NT2/D1 (cell line): ENCODE results near the gene SLC25A25.
A peak's percentile ranks its signal among the peaks of the same experiment; 100 is the strongest.

Experiments
- DNase-seq: peaks from one replicate; pipeline ENCODE4 v3.0.0-alpha.2; 2011; ENCODE audit warnings: low read depth, low spot score
- H3K27me3 ChIP-seq: 2 replicates; pipeline ENCODE4 v1.6.0; 2011; ENCODE audit warnings: mild to moderate bottlenecking; ENCODE audit not compliant: insufficient read length, insufficient read depth
- H3K36me3 ChIP-seq: 2 replicates; pipeline ENCODE4 v1.6.1; 2011; ENCODE audit warnings: mild to moderate bottlenecking, low read length, mixed read lengths; ENCODE audit not compliant: insufficient read depth, insufficient read length
- H3K4me1 ChIP-seq: 2 replicates; pipeline ENCODE4 v1.5.1; 2011; ENCODE audit not compliant: insufficient read depth, insufficient read length
- H3K4me3 ChIP-seq: 2 replicates; pipeline ENCODE4 v1.5.1; 2011; ENCODE audit warnings: low read depth; ENCODE audit not compliant: insufficient read length
- H3K9ac ChIP-seq: 2 replicates; pipeline ENCODE4 v1.6.0; 2011; ENCODE audit warnings: low read depth; ENCODE audit not compliant: insufficient read length
- H3K9me3 ChIP-seq: 2 replicates; pipeline ENCODE4 v1.5.1; 2011; ENCODE audit warnings: mild to moderate bottlenecking, low read length; ENCODE audit not compliant: insufficient read depth
- SUZ12 ChIP-seq: IDR thresholded peaks from 2 replicates; pipeline ENCODE4 v1.6.1; 2011; ENCODE audit not compliant: insufficient read length, insufficient read depth; ENCODE audit errors: extremely low read depth
- YY1 ChIP-seq: IDR thresholded peaks from 2 replicates; pipeline ENCODE4 v1.6.1; 2011; ENCODE audit not compliant: insufficient read length, insufficient read depth
- ZNF274 ChIP-seq: IDR thresholded peaks from 2 replicates; pipeline ENCODE4 v1.6.1; 2011; ENCODE audit warnings: mild to moderate bottlenecking, low read depth, low read length

SLC25A25 gene

DNA sequence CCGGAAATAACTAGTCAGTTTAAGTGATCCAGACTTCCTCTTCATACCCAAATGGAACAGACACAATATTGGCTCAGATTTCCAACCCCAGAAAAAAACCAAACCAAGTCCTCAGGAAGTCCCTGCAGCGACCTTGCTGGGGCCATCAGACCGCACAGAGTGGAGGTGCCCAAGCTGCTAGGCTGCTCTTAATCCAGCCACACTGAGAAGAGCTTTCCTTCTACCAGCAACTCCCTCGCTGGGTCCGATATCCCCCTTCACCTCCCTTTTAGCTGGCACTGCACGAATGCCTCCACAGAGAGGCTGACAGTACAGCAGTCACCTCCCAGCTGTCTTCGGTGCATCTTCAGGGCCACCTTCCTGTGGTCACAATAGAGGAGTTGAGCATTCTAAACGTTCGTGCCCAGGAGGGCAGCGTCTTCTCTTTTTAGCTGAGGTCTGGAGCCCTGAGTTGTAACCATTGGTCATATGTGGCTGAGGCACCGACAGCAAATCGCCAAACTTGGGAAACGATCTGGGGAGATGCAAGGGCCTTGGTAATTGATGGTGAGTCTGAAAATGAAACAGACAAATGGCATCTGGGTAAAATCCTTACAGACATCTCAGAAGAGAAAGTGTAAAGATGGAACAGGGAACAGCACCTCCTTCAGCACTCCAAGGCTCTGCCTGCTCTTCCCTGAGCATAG lies 6.6 kb upstream of the SLC25A25 start:
- Histone ChIP-seq H3K4me1 (peaks cover 8% of the 10 kb centered on the region), H3K9ac (no peak overlapping the region), H3K27me3 (no peaks in the 10 kb centered on the region), H3K9me3 (no peaks in the 10 kb centered on the region), H3K4me3 (no peak overlapping the region), H3K36me3 (peaks cover 13% of the 10 kb centered on the region)
- no peak for DNase-seq
- TF ChIP-seq YY1 (no peak), SUZ12 (no peak), ZNF274 (no peak)

DNA sequence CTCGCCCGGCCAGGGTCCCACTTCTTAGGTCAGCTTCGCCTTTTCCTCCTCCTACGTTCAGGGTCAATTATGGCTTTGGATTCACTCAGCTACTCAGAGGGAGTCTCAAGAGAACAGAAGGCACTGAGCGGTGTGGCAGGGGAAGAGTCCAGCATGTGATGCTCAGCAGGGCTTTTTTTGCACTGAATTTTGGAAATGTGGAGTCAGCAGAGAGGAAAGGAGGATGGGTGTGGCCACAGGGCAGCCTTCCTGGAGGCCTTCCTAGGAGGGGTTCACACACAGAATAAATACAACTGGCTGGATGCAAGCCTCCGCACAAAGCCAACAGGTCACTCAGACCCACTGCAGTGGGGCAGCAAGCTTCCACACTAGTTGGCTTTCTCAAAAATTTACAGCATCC lies 5.8 kb upstream of the SLC25A25 start:
- H3K4me3 ChIP-seq = no peak overlapping the region
- DNase-seq = no peak
- no peaks in the 10 kb centered on the region for H3K27me3 ChIP-seq
- no peak for TF ChIP-seq SUZ12
- no peak for TF ChIP-seq ZNF274
- TF ChIP-seq YY1 = no peak
- peaks cover 10% of the 10 kb centered on the region for H3K4me1 ChIP-seq
- peaks cover 13% of the 10 kb centered on the region for H3K36me3 ChIP-seq
- H3K9me3 ChIP-seq = no peaks in the 10 kb centered on the region
- H3K9ac ChIP-seq = no peak overlapping the region

DNA sequence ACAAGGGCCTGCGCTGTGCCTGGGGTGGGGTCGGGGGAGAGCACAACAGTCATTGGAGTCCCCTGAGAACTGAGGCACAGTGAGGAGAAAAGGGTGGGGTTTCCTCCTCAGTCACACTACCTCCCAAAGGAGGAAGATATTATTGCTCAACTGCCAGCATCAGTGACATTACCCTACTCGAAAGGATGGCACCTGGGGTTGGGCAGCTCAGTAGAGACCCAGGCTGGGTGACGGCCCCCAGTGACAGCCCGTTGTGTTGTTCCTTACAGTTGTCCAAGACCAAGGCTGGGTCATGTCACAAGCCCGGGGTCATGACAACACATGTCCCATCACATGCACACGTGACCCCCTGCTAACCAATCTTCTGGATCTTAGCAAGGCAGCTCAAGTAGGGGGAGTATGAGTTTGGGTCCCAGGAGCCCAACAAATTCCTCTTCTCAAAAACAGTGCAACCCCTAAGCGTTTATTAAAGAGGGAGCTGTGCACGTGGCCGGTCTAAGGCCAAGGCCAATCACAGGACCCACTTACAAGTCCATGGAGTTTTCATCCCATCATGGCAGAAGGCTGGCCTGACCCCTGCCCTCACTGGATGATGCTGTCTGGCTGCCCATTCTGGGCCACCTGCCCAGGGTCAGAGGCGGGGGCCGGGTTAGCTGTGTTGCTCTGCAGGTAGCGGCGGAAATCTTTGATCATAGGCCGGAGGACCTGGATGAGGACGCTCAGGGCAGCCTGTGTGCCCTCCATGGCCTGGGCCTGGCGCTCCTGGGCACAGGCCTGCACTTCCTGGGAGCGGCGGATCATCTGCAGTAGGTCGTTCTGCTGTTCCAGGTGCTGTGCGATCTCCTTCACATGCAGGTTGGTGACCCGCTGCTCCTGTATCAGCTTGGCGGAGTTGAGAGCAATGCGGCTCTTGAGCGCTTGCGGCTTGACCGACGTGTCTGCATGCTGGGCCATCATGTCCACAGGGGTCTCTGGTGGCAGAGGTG lies 4.9 kb upstream of the SLC25A25 start:
- no peak for DNase-seq
- no peak overlapping the region for H3K4me3 ChIP-seq
- no peaks in the 10 kb centered on the region for H3K27me3 ChIP-seq
- no peak overlapping the region for H3K9ac ChIP-seq
- TF ChIP-seq YY1 = no peak
- peaks cover 9% of the 10 kb centered on the region for H3K4me1 ChIP-seq
- H3K9me3 ChIP-seq = no peaks in the 10 kb centered on the region
- H3K36me3 ChIP-seq = peaks cover 13% of the 10 kb centered on the region

DNA sequence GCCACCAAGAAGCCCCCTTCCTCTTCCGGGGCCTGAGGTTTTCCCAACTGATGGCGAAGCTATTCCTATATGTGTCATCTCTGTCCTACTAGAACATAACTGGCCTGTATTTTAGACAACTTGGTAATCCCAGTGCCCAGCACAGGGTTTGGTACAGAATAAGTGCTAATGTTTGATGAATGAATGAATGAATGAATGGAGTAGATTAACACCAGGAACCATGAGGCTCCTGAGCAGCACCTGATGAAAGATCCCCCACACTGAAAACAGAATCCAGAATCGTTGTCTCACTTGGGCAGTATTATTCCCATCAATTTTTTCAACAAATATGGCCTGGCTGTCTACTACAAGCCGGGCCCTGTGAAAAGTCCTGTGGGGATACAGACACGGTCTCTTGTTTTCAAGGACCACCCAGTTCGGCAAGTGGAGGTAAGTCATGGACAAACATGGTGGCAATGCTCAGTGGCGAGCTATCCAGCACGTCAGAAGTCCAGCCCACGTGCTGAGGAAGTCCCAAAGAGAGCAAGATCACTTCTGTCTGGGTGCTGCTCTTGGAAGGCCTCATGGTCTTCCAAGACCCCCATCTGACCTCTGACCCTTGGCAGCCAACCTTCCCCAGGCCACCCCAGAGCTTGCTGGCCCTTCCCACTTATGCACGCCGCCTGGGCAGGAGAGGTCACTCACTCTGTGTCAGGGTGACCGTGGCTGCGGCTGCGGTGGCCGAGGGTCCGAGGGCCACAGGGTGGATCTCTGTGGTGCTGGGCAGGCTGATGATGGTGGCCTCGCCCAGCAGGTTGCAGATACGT lies 1.9 kb upstream of the SLC25A25 start:
- H3K9me3 ChIP-seq = no peaks in the 10 kb centered on the region
- peak overlapping the region; percentile 28 for H3K4me3 ChIP-seq
- peaks cover 14% of the 10 kb centered on the region for H3K4me1 ChIP-seq
- peaks cover 13% of the 10 kb centered on the region for H3K36me3 ChIP-seq
- no peak for DNase-seq
- TF ChIP-seq ZNF274 (no peak), YY1 (no peak), SUZ12 (no peak)
- H3K27me3 ChIP-seq = no peaks in the 10 kb centered on the region
- H3K9ac ChIP-seq = peak overlapping the region; percentile 56

DNA sequence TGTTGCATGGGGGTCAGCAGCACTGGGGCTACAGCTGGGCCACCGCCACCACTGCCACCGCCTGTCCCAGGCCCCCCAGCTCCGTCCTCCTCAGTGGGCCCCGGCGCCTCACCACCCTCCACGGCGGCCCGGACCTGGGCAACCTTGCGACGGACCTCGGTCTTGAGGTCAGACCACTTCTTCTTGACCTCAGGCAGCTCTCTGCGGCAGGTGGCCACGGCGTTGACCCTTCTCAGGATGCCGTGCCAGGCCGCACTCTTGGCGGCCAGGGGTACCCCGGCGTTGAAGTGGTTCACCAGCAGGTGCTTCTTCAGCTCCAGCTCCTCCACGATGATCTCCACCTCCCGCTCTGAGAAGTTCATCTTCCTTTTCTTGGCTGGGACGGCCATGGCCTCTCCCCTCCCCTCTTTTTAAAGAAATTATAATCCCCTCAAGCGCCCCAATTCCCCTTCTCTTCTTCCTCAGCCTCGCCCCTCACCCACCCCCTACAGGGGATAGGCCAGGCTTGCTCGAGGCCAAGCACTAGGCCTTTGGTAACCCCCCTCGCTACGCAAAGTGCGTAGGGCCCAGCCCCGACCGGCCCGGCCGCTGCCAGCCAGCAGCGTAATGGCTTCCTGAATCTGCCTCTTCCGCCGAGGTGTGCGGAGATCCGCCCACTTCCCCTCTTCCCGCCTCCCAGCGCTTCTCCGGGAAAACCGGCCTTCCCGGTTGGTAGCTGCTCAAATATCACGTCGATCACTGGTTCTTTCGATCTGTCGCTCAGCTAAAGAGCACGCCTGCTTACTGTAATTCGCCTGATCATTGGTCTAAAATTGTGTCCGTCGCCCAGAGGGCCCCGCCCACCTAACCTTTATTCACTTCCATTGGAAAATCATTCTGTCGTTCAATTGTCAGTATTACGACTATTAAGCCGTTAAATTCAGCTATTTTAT lies 1.1 kb upstream of the SLC25A25 start, which contains the start of gene NAIF1:
Gene NAIF1 (minus strand): TSS at position 608 of the 932 bp plus-strand sequence. CDS start 219 bp downstream, at position 389.
- no peak for TF ChIP-seq SUZ12
- no peak for TF ChIP-seq YY1
- no peak for TF ChIP-seq ZNF274
- H3K4me3 ChIP-seq = peak within 1 kb of the TSS; percentile 86
- peak; percentile 99 for DNase-seq
- peaks cover 13% of the 10 kb centered on the region for H3K36me3 ChIP-seq
- H3K4me1 ChIP-seq = peaks cover 14% of the 10 kb centered on the region
- no peaks in the 10 kb centered on the region for H3K27me3 ChIP-seq
- H3K9ac ChIP-seq = peak within 1 kb of the TSS; percentile 95
- no peaks in the 10 kb centered on the region for H3K9me3 ChIP-seq

DNA sequence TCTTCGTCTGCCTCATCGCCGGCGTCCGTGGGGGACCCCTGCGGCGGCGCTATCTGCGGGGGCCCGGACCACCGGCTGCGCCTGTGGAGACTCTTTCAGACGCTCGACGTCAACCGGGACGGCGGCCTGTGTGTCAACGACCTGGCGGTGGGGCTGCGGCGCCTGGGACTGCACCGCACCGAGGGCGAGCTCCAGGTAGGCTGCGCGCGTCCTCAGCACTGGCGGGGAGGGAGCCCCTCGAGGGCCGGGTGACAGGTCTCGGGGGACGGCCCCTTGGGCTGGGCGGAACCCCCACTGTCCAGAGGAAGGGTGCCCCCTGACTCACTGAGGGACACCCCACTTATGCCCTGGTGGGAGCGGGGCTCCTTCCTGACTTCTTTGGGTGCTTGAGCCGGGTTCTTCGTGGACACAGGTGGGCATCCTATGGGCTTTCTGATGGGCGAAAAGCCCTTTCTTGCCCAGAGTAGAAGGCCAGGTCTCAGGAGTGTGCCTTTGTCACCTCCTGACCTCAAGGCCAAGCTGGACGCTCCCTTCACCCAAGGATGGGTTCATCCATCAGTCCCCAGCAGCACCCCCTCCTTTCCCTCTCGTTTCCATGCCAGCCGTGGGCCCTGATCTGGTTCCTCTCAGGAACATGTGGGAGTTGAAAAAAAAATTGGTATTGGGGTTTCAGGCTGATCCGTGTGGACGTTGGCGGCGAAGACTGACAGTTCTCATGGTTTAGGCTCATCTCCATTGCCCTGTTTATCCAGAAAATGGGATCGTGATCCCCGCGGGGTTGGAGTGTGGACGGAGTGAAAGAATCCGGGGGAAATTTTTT lies 564 bp downstream of the SLC25A25 start:
- Histone ChIP-seq H3K9me3 (no peaks in the 10 kb centered on the region), H3K4me3 (peak overlapping the region; percentile 86), H3K36me3 (peaks cover under 1% of the 10 kb centered on the region), H3K4me1 (peaks cover 16% of the 10 kb centered on the region), H3K27me3 (no peaks in the 10 kb centered on the region), H3K9ac (peak overlapping the region; percentile 95)
- TF ChIP-seq SUZ12 = no peak
- TF ChIP-seq ZNF274 = no peak
- TF ChIP-seq YY1 = no peak
- DNase-seq = no peak
